ENCODE data around the gene GIMAP1.
"Not testable (repeated sequence)": the region's sequence is repeated elsewhere in the genome, so short reads cannot be mapped to it uniquely, and the experiment has no call there.

GIMAP1 gene

GRCh38 chr7:150716368-150716767, at the start of gene GIMAP1:
TSS of gene GIMAP1 (plus strand) at chr7:150716613. CDS start at chr7:150719048, 2,435 bp downstream.
- no peak for DNase-seq (ENCODE audit: low spot score)

- no peak for DNase-seq (ENCODE audit: low spot score)
Observed at GRCh38 chr7:150668472-150668911, 47.9 kb upstream of the GIMAP1 start.

- no peak for DNase-seq (ENCODE audit: low spot score)
Observed at GRCh38 chr7:150668977-150669376, 47.4 kb upstream of the GIMAP1 start.

GRCh38 chr7:150671798-150672585, 44.4 kb upstream of the GIMAP1 start:
- not testable (repeated sequence) for DNase-seq (ENCODE audit: low spot score)

GRCh38 chr7:150675714-150676113, 40.7 kb upstream of the GIMAP1 start:
- no peak for DNase-seq (ENCODE audit: low spot score)

- DNase-seq (ENCODE audit: low spot score): not testable (repeated sequence)
Observed at GRCh38 chr7:150676276-150676675, 40.1 kb upstream of the GIMAP1 start.

GRCh38 chr7:150676854-150677253, 39.6 kb upstream of the GIMAP1 start:
- DNase-seq (ENCODE audit: low spot score): not testable (repeated sequence)

GRCh38 chr7:150678601-150679000, 37.8 kb upstream of the GIMAP1 start:
- DNase-seq (ENCODE audit: low spot score): not testable (repeated sequence)

- not testable (repeated sequence) for DNase-seq (ENCODE audit: low spot score)
Observed at GRCh38 chr7:150680364-150680763, 36.0 kb upstream of the GIMAP1 start.

- peak; percentile 49 for DNase-seq (ENCODE audit: low spot score)
Observed at GRCh38 chr7:150685219-150686029, 31.0 kb upstream of the GIMAP1 start, which contains the start of gene GIMAP2. TSS of gene GIMAP2 (plus strand) at chr7:150685706. CDS start at chr7:150687060, 1,354 bp downstream.

GRCh38 chr7:150686030-150686631, 30.3 kb upstream of the GIMAP1 start:
- no peak for DNase-seq (ENCODE audit: low spot score)

- no peak for DNase-seq (ENCODE audit: low spot score)
Observed at GRCh38 chr7:150688630-150689029, 27.8 kb upstream of the GIMAP1 start.

- DNase-seq (ENCODE audit: low spot score): no peak
Observed at GRCh38 chr7:150695654-150696053, 20.8 kb upstream of the GIMAP1 start.

GRCh38 chr7:150703209-150703608, 13.2 kb upstream of the GIMAP1 start:
- no peak for DNase-seq (ENCODE audit: low spot score)

- no peak for DNase-seq (ENCODE audit: low spot score)
Observed at GRCh38 chr7:150715293-150715692, 1.1 kb upstream of the GIMAP1 start.

- no peak for DNase-seq (ENCODE audit: low spot score)
Observed at GRCh38 chr7:150715738-150716137, 675 bp upstream of the GIMAP1 start.

- DNase-seq (ENCODE audit: low spot score): no peak
Observed at GRCh38 chr7:150716939-150717338, 526 bp downstream of the GIMAP1 start.

- DNase-seq (ENCODE audit: low spot score): no peak
Observed at GRCh38 chr7:150717814-150718420, 1.5 kb downstream of the GIMAP1 start.

GRCh38 chr7:150719436-150719835, 3.0 kb downstream of the GIMAP1 start:
- DNase-seq (ENCODE audit: low spot score): no peak

GRCh38 chr7:150719960-150720891, 3.8 kb downstream of the GIMAP1 start:
- DNase-seq (ENCODE audit: low spot score): no peak

- DNase-seq (ENCODE audit: low spot score): no peak
Observed at GRCh38 chr7:150721970-150722373, 5.6 kb downstream of the GIMAP1 start.
